Endothelial cell of umbilical vein (primary cell): ENCODE measurements around the gene AP4B1. TPM values are rescaled to one million over a fixed set of nuclear protein-coding genes. Genes with fewer than 3 reads are reported as not detected.
"Not testable (repeated sequence)": the region's sequence is repeated elsewhere in the genome, so short reads cannot be mapped to it uniquely, and the experiment has no call there.

Source experiments
- BruUV-seq: library from RNA; stranded (reverse); fragments of 400-500 nt; replicated peaks from 2 replicates; lab custom pipeline; 2021; lab: Mats Ljungman, UMichigan
- CTCF ChIA-PET: fragments of 300-600, 350-600 bp; sonication (Branson Sonifier 250); formaldehyde crosslinking; loops from one replicate; lab custom pipeline; 2021; ENCODE audit warnings: antibody characterized with exemption, inconsistent platforms; lab: Charles Lee
- POLR2A ChIA-PET: fragments of 300-600, 350-600 bp; sonication (Branson Sonifier 250); formaldehyde crosslinking; loops from one replicate; lab custom pipeline; 2021; ENCODE audit warnings: antibody characterized with exemption, inconsistent platforms; lab: Charles Lee
- DNase-seq: peaks from one replicate; pipeline ENCODE4 v3.0.0-alpha.2; 2011; ENCODE audit warnings: low read depth, low spot score
- FAIRE-seq: peaks from 2 replicates; lab custom pipeline; 2011; peaks lifted over from hg19 to GRCh38; lab: Jason Lieb, UNC
- H2AFZ ChIP-seq: 2 replicates; pipeline ENCODE4 v1.6.0; 2012; ENCODE audit warnings: low read depth, low read length, control low read depth, inconsistent platforms
- H3K27ac ChIP-seq: 2 replicates; pipeline ENCODE4 v1.5.1; 2011; ENCODE audit warnings: low read depth, mild to moderate bottlenecking, control low read depth, low read length, moderate library complexity; ENCODE audit not compliant: insufficient read depth
- H3K27me3 ChIP-seq, 2 experiments: 2 replicates each; pipeline versions ENCODE4 v1.6.0 to v1.6.1; 2011; ENCODE audit warnings: low read length in 2 of 2, mixed read lengths in 1 of 2; ENCODE audit not compliant: control insufficient read depth in 2 of 2, insufficient read depth in 2 of 2
- H3K36me3 ChIP-seq, 2 experiments: 2 replicates in 1 of 2; 3 replicates in 1 of 2; pipeline ENCODE4 v1.5.1; 2011; ENCODE audit warnings: low read length in 2 of 2, mild to moderate bottlenecking in 1 of 2, moderate library complexity in 1 of 2; ENCODE audit not compliant: control insufficient read depth in 2 of 2, insufficient read depth in 2 of 2; ENCODE audit errors: extremely low read depth in 1 of 2
- H3K4me1 ChIP-seq: 3 replicates; pipeline ENCODE4 v1.5.1; 2011; ENCODE audit warnings: mild to moderate bottlenecking, low read length; ENCODE audit not compliant: control insufficient read depth, insufficient read depth; ENCODE audit errors: extremely low read depth
- H3K4me2 ChIP-seq: 2 replicates; pipeline ENCODE4 v1.6.1; 2011; ENCODE audit warnings: low read length, control low read depth, mixed read lengths; ENCODE audit not compliant: insufficient read depth
- H3K4me3 ChIP-seq, 3 experiments: fragments of 200-600 bp in 1 of 3; sonication (generic), shearing (Covaris generic) in 1 of 3; replicated peaks in 1 of 3; 2 replicates each; pipeline ENCODE4 v1.5.1; 2011 to 2016; ENCODE audit warnings: control low read depth in 3 of 3, low read length in 3 of 3, mild to moderate bottlenecking in 2 of 3, inconsistent platforms in 1 of 3, low read depth in 1 of 3, moderate library complexity in 1 of 3; ENCODE audit not compliant: insufficient read depth in 1 of 3
- H3K79me2 ChIP-seq: 2 replicates; pipeline ENCODE4 v1.6.0; 2012; ENCODE audit warnings: low read length, inconsistent platforms; ENCODE audit not compliant: control insufficient read depth, insufficient read depth
- H3K9ac ChIP-seq: replicated peaks from 2 replicates; pipeline ENCODE3; 2011; ENCODE audit warnings: low read length, control low read depth; ENCODE audit not compliant: insufficient read depth; ENCODE audit errors: extremely low read depth
- H3K9me1 ChIP-seq: replicated peaks from 3 replicates; pipeline ENCODE4 v1.6.0; 2011; ENCODE audit warnings: mild to moderate bottlenecking, low read length; ENCODE audit not compliant: control insufficient read depth, insufficient read depth; ENCODE audit errors: extremely low read depth
- H3K9me3 ChIP-seq: replicated peaks from 2 replicates; pipeline ENCODE4 v1.5.1; 2012; ENCODE audit warnings: low read length, inconsistent platforms; ENCODE audit not compliant: control insufficient read depth, insufficient read depth
- H4K20me1 ChIP-seq: replicated peaks from 2 replicates; pipeline ENCODE3; 2011; ENCODE audit warnings: mild to moderate bottlenecking, low read length; ENCODE audit not compliant: control insufficient read depth, insufficient read depth; ENCODE audit errors: extremely low read depth
- EZH2 ChIP-seq: IDR thresholded peaks from 2 replicates; pipeline ENCODE4 v1.6.1; 2012; ENCODE audit warnings: borderline replicate concordance, low read depth, mild to moderate bottlenecking, moderate library complexity, low read length, inconsistent platforms; ENCODE audit not compliant: severe bottlenecking
- FOS ChIP-seq: IDR thresholded peaks from 2 replicates; pipeline ENCODE4 v1.6.1; 2011; ENCODE audit warnings: mild to moderate bottlenecking, low read length, moderate library complexity, borderline replicate concordance; ENCODE audit not compliant: insufficient read depth
- JUN ChIP-seq: IDR thresholded peaks from 2 replicates; pipeline ENCODE4 v1.6.1; 2011; ENCODE audit warnings: borderline replicate concordance, low read depth; ENCODE audit not compliant: insufficient read length, insufficient read depth
- MAX ChIP-seq: IDR thresholded peaks from 2 replicates; pipeline ENCODE4 v1.6.1; 2011; ENCODE audit not compliant: insufficient read depth, insufficient read length
- MYC ChIP-seq: IDR thresholded peaks from one replicate; pipeline ENCODE4 v1.6.1; 2011; ENCODE audit warnings: mild to moderate bottlenecking, low read depth, low read length
- POLR2A ChIP-seq: IDR thresholded peaks from 2 replicates; pipeline ENCODE4 v1.6.1; 2012; ENCODE audit warnings: low read depth, mild to moderate bottlenecking, control low read depth, low read length
- dilution Hi-C: fragments of 300-500 bp; cut with MboI; formaldehyde crosslinking; loops from one replicate; pipeline ENCODE4 v1.15.0; 2019; ENCODE audit warnings: low sequenced_read_pairs; ENCODE audit not compliant: extremely low pct_ligation_motif_present
- intact Hi-C: fragments of 100-400 bp; cut with micrococcal nuclease; formaldehyde crosslinking; loops from one replicate; pipeline ENCODE4 v1.10.0; 2022
- polyA plus RNA-seq, 4 experiments: library from polyadenylated mRNA; depleted of rRNA in 3 of 4; stranded (reverse) in 3 of 4; unstranded in 1 of 4; fragments of >200 nt; gene quantifications; 2 replicates each; pipeline versions ENCODE4 v1.2.1 to v1.2.3, GENCODE V29; 2011 to 2012; ENCODE audit warnings: missing spikeins in 1 of 4
- total RNA-seq: library from RNA; stranded (reverse); gene quantifications from 2 replicates; pipeline ENCODE4 v1.2.3, GENCODE V29; 2021
- TF ChIP-seq, protein P1 (sequence below), 2 donors: IDR thresholded peaks; 1 replicate in 1 of 2; 2 replicates in 1 of 2; pipeline ENCODE4 v1.5.1; 2011; ENCODE audit warnings: low read length in 2 of 2, mild to moderate bottlenecking in 2 of 2, moderate library complexity in 2 of 2, control low read depth in 1 of 2, inconsistent platforms in 1 of 2, low read depth in 1 of 2; ENCODE audit not compliant: insufficient read depth in 1 of 2; ENCODE audit errors: extremely low read depth in 1 of 2

The AP4B1 gene
- total and polyA plus RNA-seq, 2 donors (not counting 3 experiments of a cell fraction or from before 2014, with no cell fraction given), result 21.9 to 33.0 TPM

- Histone ChIP-seq H3K9me1 (no peaks in the 10 kb centered on the region), H3K9ac (no peak overlapping the region), H3K4me2 (no peak overlapping the region), H3K36me3 (peaks cover 0 to 3% of the 10 kb centered on the region in 2 experiments), H3K9me3 (no peaks in the 10 kb centered on the region), H3K79me2 (peaks cover 62% of the 10 kb centered on the region), H3K27ac (no peak overlapping the region), H2AFZ (no peak overlapping the region), H4K20me1 (no peaks in the 10 kb centered on the region), H3K27me3 (no peaks in the 10 kb centered on the region), H3K4me3 (no peak overlapping the region), H3K4me1 (peaks cover 23% of the 10 kb centered on the region)
- ChIA-PET POLR2A (no interaction called here), CTCF (interaction anchor here (1.2 kb wide), 2 partner anchors 13 to 47 kb away, joined by 4 to 5 read pairs; partner anchors contain the start of gene AP4B1)
- TF ChIP-seq JUN (peak; percentile 20), MYC (no peak)
- dilution Hi-C loops (loop anchor here (10.0 kb wide), 1 partner anchor 206 kb away; no protein-coding TSS in a partner anchor), intact Hi-C loops (no loop called here)
- no TSS peak for BruUV-seq
- DNase-seq (no peak), FAIRE-seq (no peak)
These were observed 46.3 kb upstream of the AP4B1 start for GRCh38 chr1:113950908-113951307.

DNA sequence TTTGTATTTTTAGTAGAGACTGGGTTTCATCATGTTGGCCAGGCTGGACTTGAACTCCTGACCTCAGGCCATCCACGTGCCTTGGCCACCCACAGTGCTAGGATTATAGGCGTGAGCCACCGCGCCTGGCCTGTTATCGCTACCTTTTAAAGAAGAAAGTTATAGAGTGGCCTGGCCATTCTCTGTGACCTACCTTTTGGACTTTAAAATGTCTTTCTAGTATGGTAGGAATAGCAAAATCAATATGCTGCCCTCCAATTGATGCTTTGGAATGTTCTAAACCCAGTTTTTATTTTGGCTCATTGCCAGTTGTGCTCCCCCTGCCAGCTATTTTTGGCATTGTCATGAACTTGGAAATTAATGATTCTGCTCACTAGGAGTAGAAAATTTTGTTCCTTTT is 44.4 kb upstream of the AP4B1 start:
- no peak overlapping the region for H3K27ac ChIP-seq
- H3K9me3 ChIP-seq, result no peaks in the 10 kb centered on the region
- intact Hi-C loops, result loop anchor here (5.0 kb wide), 2 partner anchors 112 to 192 kb away; partner anchors contain the start of gene PHTF1
- peak; percentile 28 for DNase-seq
- CTCF ChIA-PET, result interaction anchor here (1.3 to 4.0 kb wide), 4 partner anchors 14 to 30 kb away, joined by 3 to 44 read pairs (median 14); partner anchors contain the start of genes HIPK1 and OLFML3
- FAIRE-seq, result no peak
- H3K36me3 ChIP-seq, result no peaks in the 10 kb centered on the region
- H3K4me1 ChIP-seq, result peaks cover 25% of the 10 kb centered on the region
- no peak overlapping the region for H3K4me2 ChIP-seq
- H3K79me2 ChIP-seq, result peaks cover 76% of the 10 kb centered on the region
- POLR2A ChIA-PET, result no interaction called here
- dilution Hi-C loops, result no loop called here
- H3K4me3 ChIP-seq, result no peak overlapping the region
- no TSS peak for BruUV-seq
- no peaks in the 10 kb centered on the region for H4K20me1 ChIP-seq
- TF ChIP-seq FOS (no peak), MAX (no peak), EZH2 (no peak), POLR2A (no peak)
- TF ChIP-seq, protein P1, sequence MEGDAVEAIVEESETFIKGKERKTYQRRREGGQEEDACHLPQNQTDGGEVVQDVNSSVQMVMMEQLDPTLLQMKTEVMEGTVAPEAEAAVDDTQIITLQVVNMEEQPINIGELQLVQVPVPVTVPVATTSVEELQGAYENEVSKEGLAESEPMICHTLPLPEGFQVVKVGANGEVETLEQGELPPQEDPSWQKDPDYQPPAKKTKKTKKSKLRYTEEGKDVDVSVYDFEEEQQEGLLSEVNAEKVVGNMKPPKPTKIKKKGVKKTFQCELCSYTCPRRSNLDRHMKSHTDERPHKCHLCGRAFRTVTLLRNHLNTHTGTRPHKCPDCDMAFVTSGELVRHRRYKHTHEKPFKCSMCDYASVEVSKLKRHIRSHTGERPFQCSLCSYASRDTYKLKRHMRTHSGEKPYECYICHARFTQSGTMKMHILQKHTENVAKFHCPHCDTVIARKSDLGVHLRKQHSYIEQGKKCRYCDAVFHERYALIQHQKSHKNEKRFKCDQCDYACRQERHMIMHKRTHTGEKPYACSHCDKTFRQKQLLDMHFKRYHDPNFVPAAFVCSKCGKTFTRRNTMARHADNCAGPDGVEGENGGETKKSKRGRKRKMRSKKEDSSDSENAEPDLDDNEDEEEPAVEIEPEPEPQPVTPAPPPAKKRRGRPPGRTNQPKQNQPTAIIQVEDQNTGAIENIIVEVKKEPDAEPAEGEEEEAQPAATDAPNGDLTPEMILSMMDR (IDR thresholded peaks at IDR 0.05; ENCODE audit: extremely low read depth in 1 of 2, insufficient read depth in 1 of 2, low read depth in 1 of 2, low read length in 2 of 2), result peak; percentile 10 to 26
- H3K9ac ChIP-seq, result no peak overlapping the region
- no peaks in the 10 kb centered on the region for H3K9me1 ChIP-seq
- H3K27me3 ChIP-seq, result no peaks in the 10 kb centered on the region
- H2AFZ ChIP-seq, result no peak overlapping the region

GRCh38 chr1:113948151-113948550 is 43.6 kb upstream of the AP4B1 start:
- H4K20me1 ChIP-seq, H3K9ac ChIP-seq, H3K27me3 ChIP-seq, BruUV-seq, FAIRE-seq, H2AFZ ChIP-seq, H3K4me3 ChIP-seq, H3K9me1 ChIP-seq, H3K4me2 ChIP-seq, H3K36me3 ChIP-seq, DNase-seq, H3K9me3 ChIP-seq, dilution Hi-C loops: not testable (repeated sequence)
- peaks cover 80% of the 10 kb centered on the region for H3K79me2 ChIP-seq
- peaks cover 25% of the 10 kb centered on the region for H3K4me1 ChIP-seq
- ChIA-PET CTCF (interaction anchor here (1.3 to 4.0 kb wide), 6 partner anchors 12 to 43 kb away, joined by 3 to 44 read pairs (median 4); partner anchors contain the start of genes DCLRE1B, HIPK1 and OLFML3), POLR2A (interaction anchor here (1.2 kb wide), 1 partner anchor 18 kb away, joined by 3 read pairs; no protein-coding TSS in a partner anchor)
- peak overlapping the region; percentile 57 for H3K27ac ChIP-seq
- intact Hi-C loops, result loop anchor here (5.0 kb wide), 2 partner anchors 111 to 191 kb away; partner anchors contain the start of gene PHTF1
